Activated CD4-positive, alpha-beta T cell treated with anti-CD3 and anti-CD28 coated beads, Interleukin-2, amount 10 ng/mL, durations not matched to agents 7 days and 5 days (primary cell): ENCODE measurements around the gene PLN. TPM values are rescaled to one million over a fixed set of nuclear protein-coding genes. Genes with fewer than 3 reads are reported as not detected.

Source experiments
- CTCF ChIA-PET: fragments of 350-600 bp; sonication (Branson Sonifier 250); formaldehyde crosslinking; loops from one replicate; lab custom pipeline; 2021; ENCODE audit warnings: antibody characterized with exemption; lab: Charles Lee
- POLR2A ChIA-PET: fragments of 350-600 bp; sonication (Branson Sonifier 250); formaldehyde crosslinking; loops from one replicate; lab custom pipeline; 2021; ENCODE audit warnings: antibody characterized with exemption; lab: Charles Lee
- DNase-seq: peaks from one replicate; pipeline ENCODE4 v3.0.0-alpha.2; 2020
- H3K27ac Mint-ChIP-seq: one replicate; pipeline ENCODE4 v1.8.0; 2021; ENCODE audit warnings: mild to moderate bottlenecking, moderate library complexity, mixed read lengths
- H3K27me3 Mint-ChIP-seq: one replicate; pipeline ENCODE4 v1.8.0; 2021; ENCODE audit warnings: mixed read lengths
- H3K36me3 Mint-ChIP-seq: one replicate; pipeline ENCODE4 v1.8.0; 2021; ENCODE audit warnings: low read depth, mixed read lengths
- H3K4me1 Mint-ChIP-seq: one replicate; pipeline ENCODE4 v1.8.0; 2021; ENCODE audit warnings: mixed read lengths
- H3K4me3 Mint-ChIP-seq: one replicate; pipeline ENCODE4 v1.8.0; 2021; ENCODE audit warnings: mild to moderate bottlenecking, moderate library complexity, mixed read lengths
- H3K9me3 Mint-ChIP-seq: one replicate; pipeline ENCODE4 v1.8.0; 2021; ENCODE audit warnings: mixed read lengths
- total RNA-seq, 2 experiments: library from RNA; stranded (reverse); gene quantifications; one replicate each; pipeline ENCODE4 v1.2.3, GENCODE V29; 2021

PLN gene
- total RNA-seq, 2 experiments from 2014 or later = not detected

- POLR2A ChIA-PET = no interaction called here
- Mint-ChIP-seq H3K9me3 (peaks cover 6% of the 10 kb centered on the region), H3K36me3 (peaks cover 39% of the 10 kb centered on the region), H3K4me1 (peaks cover 12% of the 10 kb centered on the region), H3K4me3 (no peak overlapping the region), H3K27ac (no peak overlapping the region), H3K27me3 (no peaks in the 10 kb centered on the region)
- CTCF ChIA-PET = interaction anchor here (0.6 kb wide), 1 partner anchor 128 kb away, joined by 4 read pairs; no protein-coding TSS in a partner anchor
- DNase-seq = no peak
Measured at GRCh38 chr6:118522422-118522821, 25.7 kb upstream of the PLN start.

DNA sequence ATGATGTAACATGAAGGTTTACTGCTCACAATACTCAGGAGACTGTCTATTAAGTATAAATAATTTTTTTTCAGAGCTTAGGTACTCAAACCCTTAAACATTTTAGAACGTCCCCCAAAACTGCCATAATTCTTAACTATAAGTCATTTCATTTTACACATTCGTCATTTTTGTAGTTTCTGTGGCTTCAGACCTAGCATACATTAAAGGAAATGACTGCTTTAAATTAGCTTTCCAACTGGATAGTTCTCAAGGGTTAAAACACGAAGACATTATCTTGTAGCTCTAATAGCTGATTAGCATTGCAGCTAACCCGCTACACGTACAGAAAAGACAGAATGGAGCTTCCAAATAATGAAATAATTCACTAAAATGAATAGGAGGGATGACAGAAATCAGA, 24.9 kb upstream of the PLN start:
- no peak overlapping the region for H3K4me3 Mint-ChIP-seq
- no peak for DNase-seq
- ChIA-PET POLR2A (no interaction called here), CTCF (no interaction called here)
- H3K9me3 Mint-ChIP-seq = peaks cover 3% of the 10 kb centered on the region
- no peak overlapping the region for H3K27ac Mint-ChIP-seq
- no peaks in the 10 kb centered on the region for H3K27me3 Mint-ChIP-seq
- peaks cover 10% of the 10 kb centered on the region for H3K4me1 Mint-ChIP-seq
- peaks cover 31% of the 10 kb centered on the region for H3K36me3 Mint-ChIP-seq

DNA sequence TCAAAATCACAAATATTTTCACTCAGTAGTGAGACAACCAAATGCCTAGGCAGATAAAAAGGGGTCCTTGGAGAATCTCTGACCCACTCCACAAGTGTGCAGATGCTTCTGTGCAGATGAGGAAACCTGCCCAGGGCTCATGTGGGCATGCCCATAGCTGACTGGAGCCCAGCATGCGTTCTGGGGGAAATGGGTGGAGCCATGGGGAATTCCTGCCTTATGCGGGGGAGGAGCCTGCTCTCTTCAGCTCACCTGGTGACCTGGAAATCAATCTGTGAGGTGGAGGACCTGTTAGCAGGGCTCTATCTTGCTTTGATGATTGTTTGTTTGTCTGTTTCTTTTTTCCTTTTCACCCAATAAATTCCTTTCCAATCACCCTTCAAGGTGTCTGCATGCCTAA, 23.4 kb upstream of the PLN start:
- Mint-ChIP-seq H3K9me3 (peaks cover 3% of the 10 kb centered on the region), H3K4me3 (no peak overlapping the region), H3K36me3 (peaks cover 23% of the 10 kb centered on the region), H3K27me3 (no peaks in the 10 kb centered on the region), H3K4me1 (peaks cover 10% of the 10 kb centered on the region), H3K27ac (no peak overlapping the region)
- DNase-seq = no peak
- CTCF ChIA-PET = no interaction called here
- POLR2A ChIA-PET = no interaction called here

DNA sequence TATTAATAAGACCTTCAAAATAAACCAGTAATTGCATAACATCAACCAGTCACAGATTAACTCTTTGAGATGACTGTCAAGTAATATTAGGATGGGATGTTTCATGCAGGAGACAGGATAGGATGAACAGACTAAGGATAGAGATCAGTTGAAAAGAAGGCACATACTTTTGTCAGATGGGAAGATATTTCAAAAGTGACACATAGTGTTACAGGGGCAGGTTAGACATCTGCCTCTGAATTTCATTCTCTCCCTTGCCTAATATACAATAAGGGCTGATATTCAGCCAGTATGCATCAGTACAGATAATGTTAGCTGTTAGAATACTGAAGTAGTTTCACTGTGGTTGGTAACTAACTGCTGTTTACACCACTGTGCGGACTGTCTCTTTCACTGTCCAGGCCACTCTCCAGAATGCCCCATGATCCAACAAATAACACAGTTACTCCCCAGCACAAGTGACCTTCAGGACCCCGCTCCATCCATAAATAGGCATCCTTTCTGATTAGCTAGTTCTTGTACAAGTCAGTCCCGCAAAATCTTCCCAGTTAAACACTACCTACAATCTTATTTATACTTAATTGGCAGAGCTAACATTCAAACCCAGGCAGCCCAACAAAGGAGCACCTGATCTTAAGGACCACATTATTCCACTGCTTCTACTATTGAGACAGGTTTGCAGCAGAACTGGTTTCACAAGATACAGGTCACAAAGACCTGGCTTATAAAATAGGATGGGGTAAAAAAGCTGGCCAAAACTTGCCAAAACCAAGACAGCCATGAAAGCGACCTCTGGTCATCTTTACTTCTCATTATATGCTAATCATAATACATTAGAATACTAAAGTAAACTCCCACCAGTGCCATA, 21.9 kb upstream of the PLN start:
- CTCF ChIA-PET = interaction anchor here (1.2 to 1.5 kb wide), 2 partner anchors 9 to 55 kb away, joined by 3 to 4 read pairs; no protein-coding TSS in a partner anchor
- H3K9me3 Mint-ChIP-seq = peaks cover 6% of the 10 kb centered on the region

DNA sequence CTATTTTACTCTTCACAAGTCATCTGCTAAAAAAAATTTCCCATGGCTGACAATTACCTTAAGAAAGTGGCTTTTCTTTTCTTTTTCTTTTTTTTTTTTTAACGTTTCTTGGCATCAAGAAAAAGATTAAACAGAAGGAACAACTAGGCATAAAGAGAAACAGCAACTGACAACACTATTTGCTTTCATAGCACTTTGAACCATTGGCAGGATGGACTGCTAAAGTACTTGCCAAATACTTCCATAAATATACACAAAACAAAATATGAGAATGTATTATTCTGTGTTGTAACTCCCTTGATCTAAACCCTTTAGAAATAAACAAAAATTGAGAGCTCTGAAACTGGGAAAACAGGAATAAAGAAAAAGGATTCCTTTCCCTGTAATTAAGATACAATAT, 20.0 kb upstream of the PLN start:
- peaks cover 10% of the 10 kb centered on the region for H3K9me3 Mint-ChIP-seq
- no peaks in the 10 kb centered on the region for H3K27me3 Mint-ChIP-seq
- H3K4me3 Mint-ChIP-seq = no peak overlapping the region
- H3K4me1 Mint-ChIP-seq = peaks cover 10% of the 10 kb centered on the region
- peaks cover 26% of the 10 kb centered on the region for H3K36me3 Mint-ChIP-seq
- no peak overlapping the region for H3K27ac Mint-ChIP-seq
- ChIA-PET CTCF (no interaction called here), POLR2A (no interaction called here)
- no peak for DNase-seq

More for the DNA sequence above, 21.9 kb upstream of the PLN start:
- Mint-ChIP-seq H3K36me3 (peaks cover 22% of the 10 kb centered on the region), H3K27ac (no peak overlapping the region), H3K4me1 (peaks cover 10% of the 10 kb centered on the region), H3K27me3 (no peaks in the 10 kb centered on the region), H3K4me3 (no peak overlapping the region)
- no peak for DNase-seq
- POLR2A ChIA-PET = no interaction called here

GRCh38 chr6:118529756-118530155, 18.3 kb upstream of the PLN start:
- peaks cover 4% of the 10 kb centered on the region for H3K4me1 Mint-ChIP-seq
- peaks cover 13% of the 10 kb centered on the region for H3K9me3 Mint-ChIP-seq
- no peak overlapping the region for H3K27ac Mint-ChIP-seq
- no peak overlapping the region for H3K4me3 Mint-ChIP-seq
- DNase-seq = no peak
- H3K36me3 Mint-ChIP-seq = peaks cover 27% of the 10 kb centered on the region
- H3K27me3 Mint-ChIP-seq = no peaks in the 10 kb centered on the region
- ChIA-PET CTCF (no interaction called here), POLR2A (no interaction called here)

DNA sequence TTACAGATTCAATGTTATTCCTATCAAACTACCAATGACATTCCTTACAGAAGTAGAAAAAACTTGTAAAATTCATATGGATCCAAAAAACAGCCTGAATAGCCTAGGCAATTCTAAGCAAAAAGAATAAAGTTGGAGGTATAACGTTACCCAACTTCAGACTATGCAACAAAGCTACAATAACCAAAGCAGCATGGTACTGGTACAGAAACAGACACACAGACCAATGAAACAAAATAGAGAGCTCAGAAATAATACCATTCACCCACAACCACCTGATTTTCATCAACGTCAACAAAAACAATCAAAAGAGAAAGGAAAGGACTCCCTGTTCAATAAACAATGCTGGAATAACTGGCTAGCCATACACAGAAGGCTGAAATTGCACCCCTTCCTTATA, 17.2 kb upstream of the PLN start:
- Mint-ChIP-seq H3K9me3 (peaks cover 13% of the 10 kb centered on the region), H3K4me3 (no peak overlapping the region), H3K4me1 (peaks cover 1% of the 10 kb centered on the region), H3K27ac (peak overlapping the region; percentile 27), H3K27me3 (no peaks in the 10 kb centered on the region), H3K36me3 (peaks cover 28% of the 10 kb centered on the region)
- ChIA-PET CTCF (interaction anchor here (0.8 kb wide), 1 partner anchor 1271 kb away, joined by 3 read pairs; no protein-coding TSS in a partner anchor), POLR2A (no interaction called here)
- no peak for DNase-seq

DNA sequence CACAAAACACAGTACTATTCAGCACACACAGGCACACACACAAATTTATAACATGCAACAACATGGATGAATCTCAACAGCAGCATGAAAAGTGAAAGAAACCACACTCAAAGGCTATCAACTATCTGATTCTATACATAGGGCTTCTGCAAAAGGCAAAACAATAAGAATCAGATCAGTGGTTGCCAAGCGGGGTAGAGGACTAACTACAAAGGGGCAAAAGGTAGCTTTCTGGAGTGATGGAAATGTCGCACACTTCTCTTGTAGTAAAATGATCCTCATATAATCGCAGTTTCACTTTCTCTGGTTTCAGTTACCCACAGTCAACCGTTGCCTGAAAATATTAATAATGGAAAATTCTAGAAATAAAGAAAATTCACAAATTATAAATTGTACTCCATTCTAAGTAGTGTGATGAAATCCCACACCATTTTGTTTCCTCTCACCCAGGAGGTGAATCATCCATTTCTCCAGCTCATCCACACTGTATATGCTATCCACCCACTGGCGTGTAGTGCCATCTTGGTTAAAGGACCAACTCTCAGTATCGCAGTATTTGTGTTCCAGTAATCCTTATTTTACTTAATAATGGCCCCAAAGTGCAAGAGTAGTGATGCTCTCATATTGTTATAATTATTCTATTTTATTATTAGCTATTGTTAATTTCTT, 12.8 kb upstream of the PLN start:
- H3K4me3 Mint-ChIP-seq = no peak overlapping the region
- H3K36me3 Mint-ChIP-seq = peaks cover 29% of the 10 kb centered on the region
- H3K27ac Mint-ChIP-seq = no peak overlapping the region
- H3K4me1 Mint-ChIP-seq = no peaks in the 10 kb centered on the region
- CTCF ChIA-PET = interaction anchor here (1.5 kb wide), 1 partner anchor 9 kb away, joined by 4 read pairs; no protein-coding TSS in a partner anchor
- peaks cover 13% of the 10 kb centered on the region for H3K9me3 Mint-ChIP-seq
- H3K27me3 Mint-ChIP-seq = no peaks in the 10 kb centered on the region
- POLR2A ChIA-PET = no interaction called here
- DNase-seq = no peak

GRCh38 chr6:118536478-118536877, 11.6 kb upstream of the PLN start:
- CTCF ChIA-PET = interaction anchor here (0.5 kb wide), 1 partner anchor 244 kb away, joined by 3 read pairs; no protein-coding TSS in a partner anchor
- POLR2A ChIA-PET = no interaction called here
- Mint-ChIP-seq H3K27me3 (no peaks in the 10 kb centered on the region), H3K4me3 (no peak overlapping the region), H3K9me3 (peaks cover 4% of the 10 kb centered on the region), H3K27ac (no peak overlapping the region), H3K36me3 (peaks cover 22% of the 10 kb centered on the region), H3K4me1 (no peaks in the 10 kb centered on the region)
- DNase-seq = no peak

- POLR2A ChIA-PET = no interaction called here
- no peaks in the 10 kb centered on the region for H3K4me1 Mint-ChIP-seq
- H3K9me3 Mint-ChIP-seq = peaks cover 3% of the 10 kb centered on the region
- no peaks in the 10 kb centered on the region for H3K27me3 Mint-ChIP-seq
- H3K27ac Mint-ChIP-seq = no peak overlapping the region
- no peak for DNase-seq
- peaks cover 15% of the 10 kb centered on the region for H3K36me3 Mint-ChIP-seq
- H3K4me3 Mint-ChIP-seq = no peak overlapping the region
- CTCF ChIA-PET = no interaction called here
Measured at GRCh38 chr6:118537574-118537973, 10.5 kb upstream of the PLN start.

DNA sequence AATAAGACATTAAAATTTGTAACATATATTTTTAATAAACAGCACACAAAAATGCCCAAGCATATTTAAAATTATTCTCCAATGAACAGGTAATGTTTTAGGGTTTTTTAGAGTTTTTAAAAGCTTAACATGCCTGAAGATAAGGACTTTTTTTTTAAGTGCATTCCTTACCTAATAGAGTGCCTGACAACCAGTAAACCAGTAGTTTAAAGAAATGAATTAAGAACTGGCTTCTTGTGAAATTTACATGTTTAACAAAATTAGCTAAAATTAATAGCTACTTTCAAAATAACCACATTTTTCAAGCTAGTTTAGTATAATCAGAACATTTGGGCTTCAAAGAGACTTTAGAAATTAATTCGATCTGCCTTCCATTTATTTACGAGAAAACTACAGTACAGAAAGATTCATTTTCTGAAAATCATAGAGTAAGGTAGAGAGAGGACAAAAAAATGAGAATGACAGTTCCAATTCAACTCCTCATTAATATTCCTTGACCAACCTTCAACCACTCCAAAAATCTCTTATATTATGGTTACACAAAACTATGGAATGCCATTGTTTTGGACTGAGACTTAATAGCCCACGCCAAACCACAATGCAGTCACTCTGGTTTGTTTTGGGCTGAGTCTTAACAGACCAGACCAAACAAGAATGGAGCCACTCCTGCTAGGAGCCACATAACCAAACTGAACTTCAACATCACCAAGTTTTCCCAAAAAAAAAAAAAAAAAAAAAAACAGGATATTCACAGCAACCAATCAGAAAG, 5.7 kb upstream of the PLN start:
- POLR2A ChIA-PET = no interaction called here
- H3K36me3 Mint-ChIP-seq = peaks cover 21% of the 10 kb centered on the region
- H3K4me1 Mint-ChIP-seq = peaks cover 4% of the 10 kb centered on the region
- no peaks in the 10 kb centered on the region for H3K9me3 Mint-ChIP-seq
- H3K27ac Mint-ChIP-seq = no peak overlapping the region
- no peak for DNase-seq
- H3K27me3 Mint-ChIP-seq = no peaks in the 10 kb centered on the region
- CTCF ChIA-PET = no interaction called here
- H3K4me3 Mint-ChIP-seq = no peak overlapping the region

DNA sequence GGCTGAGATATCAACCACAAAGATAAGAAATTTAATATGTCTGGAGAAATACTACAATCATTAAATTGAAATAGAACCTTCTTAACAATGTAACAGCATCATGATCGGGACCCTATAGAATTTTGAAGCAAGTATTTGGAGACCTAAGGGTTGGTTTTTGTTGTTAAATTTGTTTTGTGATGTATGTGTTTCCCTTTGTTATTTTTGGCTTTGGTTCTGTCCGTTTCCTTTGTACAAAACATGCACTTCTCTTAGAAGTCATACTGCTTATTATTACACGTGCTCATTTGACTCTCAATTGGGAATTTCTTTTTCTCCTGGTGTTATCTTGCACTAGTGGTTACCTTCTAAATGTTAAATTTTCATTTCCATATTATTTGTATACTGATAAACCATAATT, 4.0 kb upstream of the PLN start:
- Mint-ChIP-seq H3K4me1 (peaks cover 4% of the 10 kb centered on the region), H3K4me3 (no peak overlapping the region), H3K9me3 (no peaks in the 10 kb centered on the region), H3K27ac (no peak overlapping the region), H3K27me3 (no peaks in the 10 kb centered on the region), H3K36me3 (peaks cover 19% of the 10 kb centered on the region)
- no peak for DNase-seq
- ChIA-PET POLR2A (no interaction called here), CTCF (no interaction called here)
